DMS53 treated with DMSO at 0.1 percent for 48 hours (cell line): ENCODE data around the gene UBAP1.
"Not testable (repeated sequence)": the region's sequence is repeated elsewhere in the genome, so short reads cannot be mapped to it uniquely, and the experiment has no call there.

ENCODE experiments used
- DNase-seq: peaks from one replicate; lab custom pipeline; 2025; ENCODE audit not compliant: unreplicated experiment; lab: John Stamatoyannopoulos, UW

Gene UBAP1

DNA sequence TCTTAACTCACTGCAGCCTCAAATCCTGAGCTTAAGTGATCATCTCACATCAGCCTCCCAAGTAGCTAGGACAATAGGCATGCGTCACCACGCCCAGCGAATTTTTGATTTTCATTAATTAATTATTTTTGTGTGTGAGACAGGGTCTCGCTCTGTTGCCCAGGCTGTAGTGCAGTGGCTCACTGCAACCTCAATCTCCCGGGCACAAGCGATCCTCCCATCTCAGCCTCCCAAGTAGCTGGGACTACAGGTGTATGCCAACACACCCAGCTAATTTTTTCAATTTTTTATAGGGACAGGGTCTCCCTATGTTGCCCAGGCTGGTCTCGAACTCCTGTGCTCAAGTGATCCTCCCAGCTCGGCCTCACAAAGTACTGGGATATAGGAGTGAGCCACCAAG lies 41.4 kb downstream of the UBAP1 start:
- DNase-seq: no peak

DNA sequence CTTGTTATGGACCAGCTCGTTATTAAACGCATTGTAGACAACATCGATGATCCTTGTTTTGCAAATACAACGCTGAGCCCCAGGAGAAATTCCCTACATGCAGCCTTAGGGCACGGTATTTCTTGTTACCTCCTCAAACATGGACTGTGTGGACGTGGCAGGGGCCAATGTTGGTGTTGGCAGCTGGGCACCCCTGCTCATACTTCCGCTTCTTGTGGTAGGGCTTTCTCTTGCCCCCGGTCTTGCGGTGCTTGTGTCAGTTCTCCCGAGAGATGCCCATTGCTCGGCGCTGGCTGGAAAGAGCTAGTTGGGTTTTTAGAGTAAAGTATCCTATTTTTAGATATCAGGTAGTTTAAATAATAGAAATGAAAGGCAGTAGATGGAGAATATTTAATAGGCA lies 45.5 kb downstream of the UBAP1 start:
- DNase-seq: no peak

DNA sequence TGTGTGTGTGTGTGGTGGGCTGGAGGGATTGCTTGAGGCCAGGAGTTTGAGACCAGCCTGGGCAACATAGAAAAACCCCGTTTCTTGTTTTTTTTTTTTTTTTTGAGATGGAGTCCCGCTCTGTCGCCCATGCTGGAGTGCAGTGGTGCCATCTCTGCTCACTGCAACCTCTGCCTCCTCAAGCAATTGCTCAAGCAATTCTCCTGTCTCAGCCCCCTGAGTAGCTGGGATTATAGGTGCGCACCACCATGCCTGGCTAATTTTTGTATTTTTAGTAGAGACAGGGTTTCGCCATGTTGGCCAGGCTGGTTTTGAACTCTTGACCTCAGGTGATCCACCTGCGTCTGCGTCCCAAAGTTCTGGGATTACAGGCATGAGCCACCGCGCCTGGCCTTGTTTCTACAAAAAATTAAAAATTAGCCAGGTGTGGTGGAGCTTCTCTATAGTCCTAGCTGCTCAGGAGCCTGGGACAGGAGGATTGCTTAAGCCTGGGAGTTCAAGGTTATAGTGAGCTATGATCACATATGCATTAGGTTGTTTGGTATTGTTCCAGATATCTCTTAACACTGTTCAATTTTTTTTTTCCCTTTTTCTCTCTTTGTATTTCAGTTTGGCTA lies 47.4 kb downstream of the UBAP1 start:
- not testable (repeated sequence) for DNase-seq

DNA sequence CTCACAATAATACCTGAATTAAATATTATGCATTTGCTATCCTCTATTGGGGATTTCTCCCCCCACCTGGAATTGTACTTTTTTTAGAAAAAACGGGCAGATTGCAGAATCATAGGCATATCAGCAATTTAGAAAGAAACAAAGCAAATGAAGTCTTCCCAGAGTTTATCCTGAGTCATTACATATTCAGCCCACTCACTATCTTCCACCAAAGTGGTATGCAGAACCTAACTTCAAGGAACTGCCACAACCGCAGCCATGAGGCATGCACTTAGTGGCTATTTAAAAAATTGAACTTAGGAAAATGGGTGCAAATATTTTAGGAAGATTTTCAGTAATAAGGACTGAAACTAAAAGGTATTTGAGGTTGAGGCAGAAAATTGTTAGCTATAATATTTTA lies 48.6 kb downstream of the UBAP1 start:
- no peak for DNase-seq

DNA sequence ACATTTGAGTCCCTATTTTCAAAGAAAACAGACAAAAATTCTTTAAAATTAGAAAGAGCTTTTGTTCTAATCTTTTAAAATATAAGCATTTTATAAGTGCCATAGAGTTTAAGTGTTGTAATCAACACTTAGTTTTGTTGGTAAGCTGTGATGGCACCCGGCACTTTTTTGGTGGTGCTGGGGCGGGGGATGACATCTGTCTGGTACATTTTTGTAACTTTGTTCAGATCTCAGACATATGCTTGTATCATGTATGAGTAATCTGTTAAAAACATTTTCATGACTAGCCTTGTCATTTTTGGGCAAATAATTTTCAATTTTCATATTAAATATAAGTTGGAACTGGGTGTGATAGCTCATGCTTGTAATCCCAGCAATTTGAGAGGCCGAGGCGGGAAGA lies 51.7 kb downstream of the UBAP1 start:
- DNase-seq: no peak

DNA sequence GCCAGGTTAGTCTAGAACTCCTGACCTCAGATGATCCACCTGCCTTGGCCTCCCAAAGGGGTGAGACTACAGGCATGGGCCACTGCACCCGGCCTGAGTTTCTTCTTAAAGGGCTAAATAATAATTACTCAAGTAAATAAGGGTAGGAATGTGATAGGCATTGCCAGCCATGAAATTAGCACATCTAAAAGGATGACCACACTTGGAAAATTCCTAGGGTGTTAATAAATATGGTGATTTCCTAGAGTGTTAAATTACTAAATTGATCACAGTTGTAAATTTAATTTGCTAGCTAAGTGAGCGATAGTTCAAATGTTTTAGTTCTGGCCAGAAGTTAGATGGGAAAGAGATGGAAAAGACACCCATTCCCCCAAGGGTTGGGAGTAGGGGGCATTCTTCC lies 53.4 kb downstream of the UBAP1 start:
- no peak for DNase-seq

DNA sequence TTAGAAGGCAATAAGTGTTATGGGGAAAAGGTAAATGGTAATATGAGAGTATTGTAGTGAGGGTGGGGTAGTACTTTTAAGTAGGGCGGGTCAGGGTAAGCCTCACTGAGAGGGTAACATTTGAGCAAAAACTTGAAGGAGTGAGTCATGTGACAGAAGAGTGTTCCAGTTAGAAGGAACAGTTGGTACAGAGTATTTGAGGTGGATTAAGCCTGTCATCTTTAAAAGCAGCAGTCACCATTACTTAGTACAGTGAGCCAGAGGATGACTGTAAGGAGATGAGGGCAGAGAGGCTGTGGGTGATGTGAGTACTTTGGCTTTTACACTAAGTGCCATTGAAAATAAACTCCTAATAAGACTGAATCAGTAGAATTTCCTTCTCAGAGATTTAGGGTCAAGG lies 54.8 kb downstream of the UBAP1 start:
- no peak for DNase-seq

DNA sequence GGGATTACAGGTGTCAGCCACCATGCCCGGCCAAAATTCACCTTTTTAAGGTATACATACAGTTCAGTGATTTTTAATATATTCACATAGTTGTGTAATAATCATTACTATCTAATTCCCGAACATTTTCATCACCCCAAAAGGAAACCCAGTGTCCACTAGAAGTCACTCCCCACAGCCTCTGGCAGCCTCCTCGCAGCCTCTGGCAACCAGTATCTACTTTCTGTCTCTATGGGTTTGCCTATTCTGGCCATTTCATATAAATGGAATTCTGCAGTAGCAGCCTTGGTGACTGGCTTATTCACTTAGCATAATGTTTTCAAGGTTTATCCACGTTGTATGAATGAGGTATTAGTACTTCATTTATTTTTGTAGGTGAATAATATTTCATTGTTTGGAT lies 59.0 kb downstream of the UBAP1 start:
- no peak for DNase-seq

DNA sequence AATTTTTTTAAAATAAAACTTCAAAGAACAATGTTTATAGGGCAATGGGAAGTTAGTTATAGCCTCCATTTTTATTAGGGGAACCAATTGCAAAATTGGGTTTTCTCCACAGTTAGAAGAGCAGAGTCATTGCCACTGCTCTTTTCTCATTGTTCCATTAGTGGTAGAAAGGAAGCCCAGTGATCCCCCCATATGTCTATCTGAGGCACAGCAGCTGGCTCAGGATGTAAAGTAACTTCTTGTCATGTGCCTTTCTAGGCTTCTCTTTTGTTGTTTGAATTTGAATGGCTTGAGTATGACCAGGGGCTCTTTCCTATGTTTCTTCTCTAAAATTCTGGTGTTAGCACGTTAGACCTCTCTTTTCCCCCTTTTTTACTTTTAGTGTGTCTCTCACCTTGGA lies 61.2 kb downstream of the UBAP1 start:
- no peak for DNase-seq

DNA sequence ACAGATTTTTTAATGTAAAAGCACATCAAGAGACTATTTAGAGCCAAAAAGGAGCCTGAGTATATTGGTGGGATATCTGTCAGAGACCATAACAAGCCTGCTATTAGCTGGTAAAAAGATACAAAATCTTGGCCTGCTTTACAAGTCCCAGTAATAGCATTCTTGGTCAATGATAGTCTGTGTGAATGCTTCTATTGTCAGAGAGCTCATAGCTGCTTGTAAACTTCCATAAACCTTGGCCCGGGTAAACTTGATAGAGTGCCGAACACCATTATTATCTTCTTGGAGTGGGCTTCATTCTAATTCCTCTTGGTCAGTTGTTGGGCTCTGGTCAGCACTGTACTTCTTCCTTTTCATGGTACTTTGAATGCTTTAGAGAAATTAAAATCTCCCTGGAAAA lies 64.0 kb downstream of the UBAP1 start:
- no peak for DNase-seq

DNA sequence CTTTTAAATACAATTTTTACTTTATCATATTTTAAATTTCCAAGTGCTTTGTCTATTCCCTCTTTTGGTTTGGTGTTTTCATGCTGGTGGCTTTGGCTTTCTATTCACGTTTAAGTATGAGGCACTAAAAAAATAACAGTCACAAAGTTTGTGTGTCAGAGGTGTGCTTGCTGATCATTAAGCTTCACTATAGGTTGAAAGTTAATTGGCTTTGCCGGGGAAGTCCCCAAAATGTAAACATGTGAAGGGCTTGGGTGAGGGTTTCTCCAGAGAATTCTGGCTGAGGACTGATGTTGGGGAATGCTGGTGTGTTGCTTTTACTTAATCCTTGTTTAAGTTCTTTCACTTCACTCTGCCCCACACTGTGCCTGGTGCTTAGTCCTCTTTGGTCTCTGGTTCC lies 66.4 kb downstream of the UBAP1 start:
- DNase-seq: not testable (repeated sequence)

DNA sequence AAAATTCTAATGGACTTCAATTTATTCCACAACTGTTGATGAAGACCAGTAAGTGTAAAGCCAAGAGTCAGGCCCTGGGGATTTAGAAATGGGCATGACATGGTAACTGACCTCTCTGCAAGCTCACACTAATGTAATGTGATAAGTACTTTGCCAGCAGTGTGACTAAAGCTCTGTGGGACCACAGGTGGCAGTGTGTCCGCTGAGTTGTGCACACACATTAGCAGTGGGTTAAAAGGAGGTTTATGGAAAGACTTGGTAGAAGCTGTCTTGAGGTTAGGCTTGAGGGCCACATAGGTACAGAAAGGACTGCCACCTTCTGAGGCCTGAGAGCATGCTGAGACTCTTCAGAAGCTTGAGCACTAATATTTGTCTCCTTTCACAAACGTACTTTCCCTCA lies 67.6 kb downstream of the UBAP1 start:
- no peak for DNase-seq

DNA sequence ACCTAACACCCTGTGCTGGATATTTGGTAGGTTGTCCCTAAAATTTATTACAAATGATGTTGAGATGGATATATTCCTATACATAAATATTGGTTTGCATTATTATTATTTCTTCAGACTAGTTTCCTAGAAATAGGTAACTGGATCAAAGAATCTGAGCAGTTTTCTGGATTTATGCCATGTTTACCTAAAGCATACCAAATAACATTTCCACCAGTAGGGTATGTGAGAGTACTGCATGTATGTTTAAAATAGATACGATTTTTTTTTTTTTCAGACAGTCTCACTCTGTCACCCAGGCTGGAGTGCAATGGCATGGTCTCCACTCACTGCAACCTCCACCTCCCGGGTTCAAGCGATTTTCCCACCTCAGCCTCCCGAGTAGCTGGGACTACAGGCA lies 68.9 kb downstream of the UBAP1 start:
- not testable (repeated sequence) for DNase-seq

DNA sequence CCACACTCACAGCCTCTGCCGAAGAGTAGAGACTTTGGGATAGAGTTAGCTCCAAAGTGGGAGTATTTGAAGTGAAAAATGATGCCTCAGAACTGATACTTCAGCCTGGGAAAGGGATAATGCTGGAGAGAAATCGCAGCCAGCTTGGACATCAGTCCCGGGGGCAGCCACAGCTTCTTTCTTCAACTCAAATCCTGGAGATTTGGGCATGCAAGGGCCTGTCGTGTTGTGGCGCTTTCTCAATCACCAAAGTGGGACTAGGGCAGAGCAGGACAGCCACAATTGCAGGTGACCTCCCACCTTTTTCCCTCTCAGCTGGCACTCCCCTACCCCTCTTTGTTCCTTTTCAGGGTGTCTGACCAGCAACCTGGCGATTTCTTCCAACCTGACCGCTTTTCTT lies 70.4 kb downstream of the UBAP1 start:
- DNase-seq: no peak

DNA sequence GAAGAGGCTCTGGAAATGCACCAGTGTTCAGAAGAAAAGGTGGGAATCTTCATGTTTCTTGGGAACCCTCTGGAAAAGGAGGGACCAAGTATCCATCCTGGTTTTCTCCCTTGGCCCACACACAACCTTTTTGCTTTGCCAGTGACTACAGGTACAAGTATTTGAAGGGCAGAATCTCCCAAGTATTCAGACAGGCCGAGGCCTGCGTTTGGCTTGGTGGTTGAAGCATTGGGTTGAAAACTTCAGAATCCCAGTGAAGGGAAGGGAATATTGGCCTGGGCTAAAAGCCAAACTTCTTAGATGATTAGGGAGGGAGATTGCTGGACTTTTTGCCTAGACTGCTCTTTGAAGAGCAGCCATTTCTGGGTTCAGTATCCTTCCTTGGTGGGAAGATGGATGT lies 71.9 kb downstream of the UBAP1 start:
- no peak for DNase-seq

DNA sequence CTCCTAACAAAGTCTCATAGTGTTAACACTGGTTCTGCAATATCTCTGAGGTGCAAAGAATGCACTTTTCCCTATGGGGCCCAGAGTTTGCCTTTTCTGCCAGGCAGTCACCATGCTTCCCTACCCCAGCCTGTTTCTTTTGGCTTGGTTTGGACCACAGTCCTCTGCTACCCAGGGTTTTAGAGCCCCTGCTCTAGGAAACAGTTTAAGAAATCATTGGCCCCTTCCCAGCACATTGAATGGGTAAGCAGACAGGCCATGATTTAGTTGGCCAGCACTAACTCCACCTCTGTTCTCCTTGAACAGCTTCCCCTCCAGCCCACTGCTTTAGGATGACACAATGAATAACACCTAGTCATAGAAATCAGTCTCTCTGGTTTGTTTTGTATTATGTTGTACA lies 73.2 kb downstream of the UBAP1 start:
- DNase-seq: no peak

DNA sequence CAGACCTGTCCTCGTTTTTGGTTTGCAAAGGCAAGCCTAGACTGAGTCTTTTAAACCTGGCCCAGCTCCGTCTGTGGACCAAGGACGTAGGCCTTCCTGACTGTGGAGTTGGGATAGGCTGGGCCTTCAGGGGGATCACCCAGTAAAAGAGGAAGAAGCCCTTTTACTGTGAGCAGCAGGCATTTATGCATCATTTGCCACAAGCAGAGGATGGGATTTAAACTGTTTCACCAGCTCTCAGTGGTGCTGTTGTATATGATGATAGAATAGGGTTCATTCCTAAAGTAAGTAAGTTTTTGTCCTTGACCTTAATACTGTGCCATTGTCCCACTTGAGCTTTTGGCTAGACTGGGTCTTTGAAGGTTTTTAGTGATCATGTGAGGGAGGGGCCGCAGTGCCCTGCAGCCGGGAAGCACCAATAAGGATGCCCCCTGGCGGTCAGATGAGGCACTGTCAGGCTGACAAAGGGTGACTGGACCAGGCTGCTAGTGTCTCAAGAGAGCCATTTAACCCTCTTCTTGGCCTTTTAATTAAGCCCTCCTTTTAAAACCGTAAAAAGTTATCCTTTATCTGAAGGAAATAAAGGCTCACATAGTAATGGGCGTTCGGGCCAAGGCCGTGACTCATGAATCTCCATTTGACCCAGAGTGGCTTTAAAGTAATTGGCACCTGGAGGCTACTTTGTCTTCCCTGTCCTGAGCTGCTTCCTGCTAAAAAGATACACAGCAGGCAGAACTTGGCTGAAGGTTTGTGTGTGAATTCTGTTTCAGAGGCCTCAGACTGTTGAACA lies 74.0 kb downstream of the UBAP1 start:
- DNase-seq: peak; percentile 20

DNA sequence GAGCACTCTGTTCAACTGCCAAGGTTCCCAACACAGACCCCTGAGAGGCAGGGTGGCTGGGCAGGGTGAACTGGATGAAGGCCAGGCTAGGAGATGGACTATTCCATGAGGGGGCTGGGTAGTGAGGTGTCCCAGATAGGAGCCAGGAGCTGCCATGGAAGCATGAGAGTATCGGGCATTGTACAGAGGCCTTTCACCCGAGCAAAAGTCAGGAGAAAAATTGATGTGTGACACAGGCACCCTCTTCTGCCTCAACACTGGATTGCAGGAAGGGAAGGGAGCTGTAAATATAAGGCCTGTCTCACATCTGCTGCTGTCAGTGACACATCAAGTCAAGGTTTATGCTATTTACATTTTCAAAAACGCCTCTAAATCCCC lies 74.6 kb downstream of the UBAP1 start:
- DNase-seq: no peak

DNA sequence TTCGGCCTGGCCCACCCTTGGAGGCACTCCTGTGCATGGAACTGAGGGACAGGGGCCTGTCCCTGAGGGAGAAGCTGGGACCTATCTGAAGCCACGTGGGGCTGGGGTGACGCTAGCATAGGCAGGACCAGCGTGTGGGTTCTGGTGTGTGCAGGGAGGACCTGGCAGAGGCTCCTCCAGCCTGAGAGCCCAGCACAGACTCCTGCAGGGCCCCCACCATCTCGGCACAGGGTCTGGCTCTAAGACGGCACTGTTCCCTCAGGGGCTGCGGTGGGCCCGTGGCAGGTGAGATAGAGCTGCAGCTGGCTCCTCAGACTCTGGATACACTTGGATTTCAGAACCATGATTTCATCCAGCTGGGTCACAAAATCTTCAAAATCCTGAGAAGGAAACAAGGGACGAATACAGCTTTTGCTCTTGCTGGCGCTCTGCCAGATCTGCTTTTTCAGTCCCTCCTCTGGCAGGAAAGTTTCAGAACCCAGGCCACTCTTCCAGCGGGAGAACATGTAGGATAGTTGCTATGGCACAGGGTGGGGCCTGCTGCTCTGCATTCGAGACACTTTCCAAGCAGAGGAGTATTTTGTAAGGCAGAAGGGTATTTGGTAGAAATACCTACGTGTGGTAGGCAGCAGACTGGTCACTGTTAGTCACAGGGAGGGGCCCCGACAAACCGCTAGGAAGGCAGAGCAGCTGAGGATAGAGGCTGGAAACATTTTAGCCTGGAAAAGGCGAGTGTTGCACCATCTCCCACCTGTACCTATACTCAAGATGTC lies 75.5 kb downstream of the UBAP1 start:
- no peak for DNase-seq

DNA sequence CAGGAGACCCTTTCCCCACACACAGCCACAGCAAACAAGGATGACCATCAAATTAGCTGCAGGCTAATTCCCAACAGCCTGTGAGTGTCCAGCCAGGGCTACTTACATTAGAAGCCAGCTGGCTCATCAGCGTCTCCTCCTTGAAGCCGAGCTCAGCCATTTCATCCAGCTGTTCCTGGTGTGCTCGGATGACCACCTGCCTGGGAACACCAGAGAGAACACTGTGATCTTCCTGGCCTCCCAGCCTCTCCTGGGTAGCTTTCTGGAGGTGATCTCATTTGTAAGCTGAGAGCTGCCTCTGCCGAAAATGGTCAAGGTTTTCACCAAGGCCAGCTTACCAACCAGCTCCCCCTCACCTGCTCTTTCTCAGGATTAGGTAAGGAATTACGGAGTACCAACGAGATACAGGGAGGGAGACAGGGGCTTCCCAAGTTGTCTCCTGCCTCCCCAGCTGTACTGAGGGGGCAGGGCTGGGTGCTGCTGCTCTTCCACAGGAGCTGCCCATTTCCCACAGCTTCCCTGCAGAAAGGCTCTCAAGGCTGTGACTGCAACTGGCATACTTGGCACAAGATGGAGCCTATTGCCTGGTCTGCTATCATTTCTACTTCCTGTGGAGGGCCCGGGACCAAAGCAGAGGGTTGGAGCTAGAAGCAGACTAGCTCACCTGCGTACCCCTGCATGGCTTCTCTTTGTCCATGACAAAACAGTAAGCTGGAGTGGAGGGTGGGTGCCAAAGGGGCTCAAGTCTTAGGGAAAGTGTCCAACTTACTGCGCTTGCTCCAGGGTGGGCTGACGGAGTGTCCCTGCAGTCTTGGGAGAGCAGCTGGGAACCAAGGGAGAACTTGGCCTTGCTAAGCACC lies 76.4 kb downstream of the UBAP1 start:
- DNase-seq: no peak

DNA sequence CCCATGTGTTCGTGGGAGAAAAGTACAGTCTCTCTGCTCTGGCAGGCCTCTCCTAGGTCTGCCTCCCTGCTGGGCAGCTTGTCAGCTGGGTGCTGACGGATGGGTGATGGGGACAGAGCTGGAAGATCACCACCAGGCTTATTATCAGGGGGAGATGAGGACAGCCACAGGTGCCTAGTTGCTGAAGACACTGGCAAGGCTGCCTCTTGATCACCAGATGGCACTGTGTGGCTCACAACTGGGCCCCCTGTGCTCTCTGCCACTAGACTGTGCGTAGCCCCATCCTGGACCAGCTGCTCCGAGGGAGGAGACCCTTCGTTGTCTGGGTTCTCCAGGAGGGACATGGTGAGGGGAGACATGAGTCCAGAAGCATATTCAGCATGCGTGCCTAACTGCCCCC lies 77.3 kb downstream of the UBAP1 start:
- no peak for DNase-seq
